VCaP (cell line): Measurements from ENCODE around the gene B2M.
"Not testable (repeated sequence)": the region's sequence is repeated elsewhere in the genome, so short reads cannot be mapped to it uniquely, and the experiment has no call there.

Experiments
- H3K27ac ChIP-seq: fragments of 450-650 bp; 2 replicates; pipeline ENCODE4 v1.5.1; 2017
- CTCF ChIP-seq: fragments of 450-650 bp; conservative IDR thresholded peaks from 2 replicates; pipeline ENCODE4 v1.5.1; 2017; ENCODE audit warnings: mild to moderate bottlenecking, moderate library complexity

Gene B2M

GRCh38 chr15:44734839-44735481, 23.6 kb downstream of the B2M start:
- no peak for TF ChIP-seq CTCF
- no peak overlapping the region for H3K27ac ChIP-seq

GRCh38 chr15:44735482-44736180, 24.3 kb downstream of the B2M start:
- no peak for TF ChIP-seq CTCF
- H3K27ac ChIP-seq = no peak overlapping the region

- no peak within 1 kb of the TSS for H3K27ac ChIP-seq
- no peak for TF ChIP-seq CTCF
Observed at GRCh38 chr15:44736181-44736765, 25.0 kb downstream of the B2M start, which contains the start of gene TRIM69. Gene TRIM69 (plus strand): TSS chr15:44736528. CDS start chr15:44736705, 177 bp downstream.

- TF ChIP-seq CTCF = peak; percentile 77
- no peak overlapping the region for H3K27ac ChIP-seq
Observed at GRCh38 chr15:44738340-44738984, 27.1 kb downstream of the B2M start.

GRCh38 chr15:44739222-44739847, 28.0 kb downstream of the B2M start:
- H3K27ac ChIP-seq = not testable (repeated sequence)

GRCh38 chr15:44743454-44743853, 32.1 kb downstream of the B2M start:
- H3K27ac ChIP-seq = not testable (repeated sequence)

- TF ChIP-seq CTCF = no peak
- H3K27ac ChIP-seq = no peak overlapping the region
Observed at GRCh38 chr15:44753345-44753744, 42.0 kb downstream of the B2M start.

- no peak for TF ChIP-seq CTCF
Observed at GRCh38 chr15:44763187-44763586, 51.9 kb downstream of the B2M start.

More at GRCh38 chr15:44763187-44763586, 51.9 kb downstream of the B2M start:
- no peak overlapping the region for H3K27ac ChIP-seq
